Keratinocyte (primary cell): Measurements from ENCODE around the gene E4F1.

Experiments used
- EZH2 ChIP-seq: IDR thresholded peaks from one replicate; pipeline ENCODE4 v1.6.1; 2012; ENCODE audit warnings: inconsistent platforms, mild to moderate bottlenecking, low read length, moderate library complexity
- TF ChIP-seq, protein P1 (sequence below), 3 experiments: IDR thresholded peaks in 1 of 3; conservative IDR thresholded peaks in 1 of 3; optimal IDR thresholded peaks in 1 of 3; 2 replicates in 2 of 3; 3 replicates in 1 of 3; pipeline versions ENCODE3 to v1.5.1; 2011; ENCODE audit warnings: low read length in 3 of 3, mild to moderate bottlenecking in 3 of 3, moderate library complexity in 2 of 3, control low read depth in 1 of 3, inconsistent platforms in 1 of 3; ENCODE audit not compliant: insufficient read depth in 2 of 3; ENCODE audit errors: extremely low read depth in 1 of 3

DNA sequence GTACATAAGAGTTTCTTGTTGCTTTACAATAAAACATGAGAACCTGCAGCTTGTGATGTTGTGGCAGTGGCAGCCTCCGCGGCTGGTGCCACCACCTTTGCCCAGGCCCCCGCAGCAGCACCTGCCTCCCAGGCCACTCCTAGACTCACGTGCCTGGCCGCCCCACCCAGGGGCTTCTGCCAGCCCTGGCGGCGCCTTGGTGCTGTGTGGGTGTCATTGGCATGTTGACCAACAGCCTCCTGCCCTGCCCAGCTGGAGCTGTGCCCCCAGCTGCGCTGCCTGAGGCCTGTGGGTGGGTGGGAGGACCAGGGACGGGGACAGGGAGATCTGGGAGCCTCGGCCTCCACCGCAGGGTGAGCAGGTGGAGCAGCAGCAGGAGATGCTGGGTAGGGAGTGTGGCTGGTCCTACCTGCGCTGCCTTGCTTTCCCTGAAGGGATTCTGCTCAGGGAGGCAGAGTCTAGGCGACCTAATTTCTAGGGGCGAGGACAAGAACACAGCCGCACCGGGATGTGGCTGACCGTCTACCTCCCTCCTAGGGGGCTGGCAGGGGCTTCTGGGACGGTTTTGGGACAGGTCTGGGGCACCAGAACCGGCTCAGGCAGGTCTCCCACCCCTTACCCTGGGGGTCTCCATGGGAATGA, 12.4 kb downstream of the E4F1 start:
- TF ChIP-seq, protein P1, sequence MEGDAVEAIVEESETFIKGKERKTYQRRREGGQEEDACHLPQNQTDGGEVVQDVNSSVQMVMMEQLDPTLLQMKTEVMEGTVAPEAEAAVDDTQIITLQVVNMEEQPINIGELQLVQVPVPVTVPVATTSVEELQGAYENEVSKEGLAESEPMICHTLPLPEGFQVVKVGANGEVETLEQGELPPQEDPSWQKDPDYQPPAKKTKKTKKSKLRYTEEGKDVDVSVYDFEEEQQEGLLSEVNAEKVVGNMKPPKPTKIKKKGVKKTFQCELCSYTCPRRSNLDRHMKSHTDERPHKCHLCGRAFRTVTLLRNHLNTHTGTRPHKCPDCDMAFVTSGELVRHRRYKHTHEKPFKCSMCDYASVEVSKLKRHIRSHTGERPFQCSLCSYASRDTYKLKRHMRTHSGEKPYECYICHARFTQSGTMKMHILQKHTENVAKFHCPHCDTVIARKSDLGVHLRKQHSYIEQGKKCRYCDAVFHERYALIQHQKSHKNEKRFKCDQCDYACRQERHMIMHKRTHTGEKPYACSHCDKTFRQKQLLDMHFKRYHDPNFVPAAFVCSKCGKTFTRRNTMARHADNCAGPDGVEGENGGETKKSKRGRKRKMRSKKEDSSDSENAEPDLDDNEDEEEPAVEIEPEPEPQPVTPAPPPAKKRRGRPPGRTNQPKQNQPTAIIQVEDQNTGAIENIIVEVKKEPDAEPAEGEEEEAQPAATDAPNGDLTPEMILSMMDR (optimal IDR thresholded peaks at IDR 0.05 in 1 of 3, IDR thresholded peaks at IDR 0.05 in 1 of 3, conservative IDR thresholded peaks at IDR 0.05 in 1 of 3; ENCODE audit: extremely low read depth in 1 of 3, insufficient read depth in 2 of 3, low read length in 3 of 3) = no peak
- TF ChIP-seq EZH2 = no peak
